DOHH2 (cell line): ENCODE measurements around the gene MXD3.

Experiments
- EZH2phosphoT487 ChIP-seq: fragments of 200-600 bp; sonication (generic); IDR thresholded peaks from 2 replicates; pipeline ENCODE4 v1.6.1; 2017; ENCODE audit warnings: borderline replicate concordance, mild to moderate bottlenecking, antibody characterized with exemption, low read length, moderate library complexity, mixed read lengths
- TF ChIP-seq, protein P1 (sequence below): fragments of 200-600 bp; sonication (generic); IDR thresholded peaks from one replicate; pipeline ENCODE4 v1.5.1; 2014; ENCODE audit warnings: antibody characterized with exemption, mild to moderate bottlenecking, low read depth, low read length; ENCODE audit not compliant: poor library complexity, severe bottlenecking

DNA sequence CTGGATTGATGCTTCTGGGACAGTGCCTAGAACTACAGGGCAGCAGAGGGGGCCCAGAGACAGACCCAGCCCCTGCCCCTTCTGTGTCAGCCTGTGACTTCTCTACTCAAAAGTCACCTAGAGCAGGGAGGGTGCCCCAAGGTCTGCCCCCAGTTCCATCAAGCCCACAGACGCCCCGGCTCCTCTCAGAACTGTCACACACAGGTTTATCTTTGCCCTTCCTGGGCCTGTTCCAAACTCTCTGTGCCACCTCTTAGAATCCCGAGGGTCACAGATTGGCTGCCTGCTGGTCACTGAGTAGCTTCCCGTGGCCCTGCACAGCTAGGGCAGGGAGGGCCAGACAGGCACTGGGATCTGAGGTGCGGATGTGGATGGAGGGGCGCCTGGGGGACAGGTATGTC is 47.8 kb upstream of the MXD3 start:
- TF ChIP-seq, protein P1, sequence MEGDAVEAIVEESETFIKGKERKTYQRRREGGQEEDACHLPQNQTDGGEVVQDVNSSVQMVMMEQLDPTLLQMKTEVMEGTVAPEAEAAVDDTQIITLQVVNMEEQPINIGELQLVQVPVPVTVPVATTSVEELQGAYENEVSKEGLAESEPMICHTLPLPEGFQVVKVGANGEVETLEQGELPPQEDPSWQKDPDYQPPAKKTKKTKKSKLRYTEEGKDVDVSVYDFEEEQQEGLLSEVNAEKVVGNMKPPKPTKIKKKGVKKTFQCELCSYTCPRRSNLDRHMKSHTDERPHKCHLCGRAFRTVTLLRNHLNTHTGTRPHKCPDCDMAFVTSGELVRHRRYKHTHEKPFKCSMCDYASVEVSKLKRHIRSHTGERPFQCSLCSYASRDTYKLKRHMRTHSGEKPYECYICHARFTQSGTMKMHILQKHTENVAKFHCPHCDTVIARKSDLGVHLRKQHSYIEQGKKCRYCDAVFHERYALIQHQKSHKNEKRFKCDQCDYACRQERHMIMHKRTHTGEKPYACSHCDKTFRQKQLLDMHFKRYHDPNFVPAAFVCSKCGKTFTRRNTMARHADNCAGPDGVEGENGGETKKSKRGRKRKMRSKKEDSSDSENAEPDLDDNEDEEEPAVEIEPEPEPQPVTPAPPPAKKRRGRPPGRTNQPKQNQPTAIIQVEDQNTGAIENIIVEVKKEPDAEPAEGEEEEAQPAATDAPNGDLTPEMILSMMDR = no peak
- no peak for TF ChIP-seq EZH2phosphoT487
